Choroid plexus epithelial cell (primary cell): ENCODE data around the gene MINDY4.

Experiments used
- DNase-seq: peaks from one replicate; pipeline ENCODE4 v3.0.0-alpha.2; 2010; ENCODE audit warnings: low read depth
- H3K4me3 ChIP-seq: 2 replicates; pipeline ENCODE4 v1.5.1; 2011; ENCODE audit warnings: low read depth, mild to moderate bottlenecking, control low read depth, low read length, moderate library complexity
- TF ChIP-seq, protein P1 (sequence below): conservative IDR thresholded peaks from 2 replicates; pipeline ENCODE4 v1.5.1; 2011; ENCODE audit warnings: low read depth, mild to moderate bottlenecking, control low read depth, inconsistent platforms, low read length, moderate library complexity

Gene MINDY4

DNA sequence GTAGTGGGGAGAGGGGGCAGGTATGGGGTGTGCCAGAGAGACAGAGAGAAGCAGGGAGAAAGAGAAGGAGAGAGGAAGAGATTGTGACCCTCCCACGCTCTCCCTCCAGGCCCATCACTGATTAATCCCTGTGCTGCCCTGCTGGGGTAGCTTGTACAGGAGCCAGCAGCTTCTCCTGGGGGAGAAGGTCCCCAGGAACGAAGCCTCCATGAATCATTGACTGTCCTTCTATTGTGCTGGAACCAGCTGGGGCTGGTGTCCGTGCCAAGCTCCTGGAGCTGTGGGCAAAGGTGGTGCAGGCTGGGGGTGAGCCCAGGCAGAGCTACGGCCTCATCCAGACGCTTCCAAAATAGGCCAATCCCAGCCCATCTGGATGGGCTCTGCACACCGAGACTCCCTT is 161.3 kb downstream of the MINDY4 start:
- TF ChIP-seq, protein P1, sequence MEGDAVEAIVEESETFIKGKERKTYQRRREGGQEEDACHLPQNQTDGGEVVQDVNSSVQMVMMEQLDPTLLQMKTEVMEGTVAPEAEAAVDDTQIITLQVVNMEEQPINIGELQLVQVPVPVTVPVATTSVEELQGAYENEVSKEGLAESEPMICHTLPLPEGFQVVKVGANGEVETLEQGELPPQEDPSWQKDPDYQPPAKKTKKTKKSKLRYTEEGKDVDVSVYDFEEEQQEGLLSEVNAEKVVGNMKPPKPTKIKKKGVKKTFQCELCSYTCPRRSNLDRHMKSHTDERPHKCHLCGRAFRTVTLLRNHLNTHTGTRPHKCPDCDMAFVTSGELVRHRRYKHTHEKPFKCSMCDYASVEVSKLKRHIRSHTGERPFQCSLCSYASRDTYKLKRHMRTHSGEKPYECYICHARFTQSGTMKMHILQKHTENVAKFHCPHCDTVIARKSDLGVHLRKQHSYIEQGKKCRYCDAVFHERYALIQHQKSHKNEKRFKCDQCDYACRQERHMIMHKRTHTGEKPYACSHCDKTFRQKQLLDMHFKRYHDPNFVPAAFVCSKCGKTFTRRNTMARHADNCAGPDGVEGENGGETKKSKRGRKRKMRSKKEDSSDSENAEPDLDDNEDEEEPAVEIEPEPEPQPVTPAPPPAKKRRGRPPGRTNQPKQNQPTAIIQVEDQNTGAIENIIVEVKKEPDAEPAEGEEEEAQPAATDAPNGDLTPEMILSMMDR = no peak
- no peak overlapping the region for H3K4me3 ChIP-seq
- no peak for DNase-seq

DNA sequence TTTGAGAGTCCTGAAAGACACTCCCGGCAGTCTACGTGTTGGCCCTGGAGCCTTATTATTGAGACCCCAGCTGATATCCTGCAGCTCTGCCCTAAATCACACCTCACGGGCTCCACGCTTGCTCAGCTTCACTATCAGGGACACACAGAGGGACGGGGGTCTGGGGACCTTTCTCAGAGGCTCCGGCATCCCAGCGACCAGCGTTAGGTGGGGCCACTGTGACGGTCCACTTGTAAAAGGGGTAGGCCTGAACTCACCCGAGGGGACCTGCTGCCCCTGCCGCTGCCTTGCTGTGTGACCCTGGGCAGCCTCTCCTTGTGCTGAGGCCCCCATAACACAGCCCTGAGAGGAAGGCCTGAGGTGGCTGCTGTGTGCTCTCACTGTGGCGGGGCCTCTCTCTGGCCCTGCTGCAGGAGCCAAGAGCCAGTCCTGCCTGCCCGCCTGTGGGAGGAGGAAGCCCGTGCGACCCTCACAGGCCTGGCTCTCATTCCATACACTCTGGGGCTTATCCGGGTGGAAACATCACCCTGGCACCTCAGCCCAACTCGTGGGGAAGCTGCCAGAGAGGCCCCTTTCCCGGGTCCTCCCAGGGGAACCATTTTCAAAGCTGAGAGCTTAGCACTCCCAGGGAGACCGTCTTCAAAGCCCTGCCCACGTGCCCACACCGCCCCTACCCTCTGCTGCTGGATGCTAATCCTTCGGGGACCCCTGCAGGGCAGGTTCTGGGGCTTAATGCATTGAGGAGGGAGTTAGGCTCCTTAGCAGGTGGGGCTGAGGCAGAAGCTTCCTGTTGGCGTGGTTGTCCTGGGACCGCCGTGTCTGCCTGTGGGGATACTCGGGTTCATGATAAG is 162.1 kb downstream of the MINDY4 start:
- TF ChIP-seq, protein P1 = no peak
- no peak overlapping the region for H3K4me3 ChIP-seq
- no peak for DNase-seq

DNA sequence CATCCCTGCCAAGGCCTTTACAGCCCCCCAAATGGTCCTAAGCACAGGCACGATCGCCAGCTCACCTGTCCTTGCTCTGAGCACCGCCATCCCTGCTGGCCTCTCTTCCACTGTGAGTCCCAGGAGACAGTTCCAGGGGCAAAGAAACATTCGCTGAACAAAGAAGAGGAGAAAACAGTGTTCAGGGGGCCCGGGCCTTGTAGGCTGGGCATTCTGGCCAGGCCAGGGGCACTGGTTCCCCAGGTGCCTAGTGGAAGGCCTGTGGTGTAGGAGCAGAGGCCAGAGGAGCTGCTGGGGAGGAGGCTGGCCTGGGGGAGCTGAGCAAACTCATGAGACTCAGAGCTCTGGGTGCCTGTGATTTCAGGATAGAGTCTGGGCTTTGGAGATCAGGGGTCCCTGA is 163.0 kb downstream of the MINDY4 start:
- no peak for DNase-seq
- TF ChIP-seq, protein P1 = no peak
- H3K4me3 ChIP-seq = no peak overlapping the region

DNA sequence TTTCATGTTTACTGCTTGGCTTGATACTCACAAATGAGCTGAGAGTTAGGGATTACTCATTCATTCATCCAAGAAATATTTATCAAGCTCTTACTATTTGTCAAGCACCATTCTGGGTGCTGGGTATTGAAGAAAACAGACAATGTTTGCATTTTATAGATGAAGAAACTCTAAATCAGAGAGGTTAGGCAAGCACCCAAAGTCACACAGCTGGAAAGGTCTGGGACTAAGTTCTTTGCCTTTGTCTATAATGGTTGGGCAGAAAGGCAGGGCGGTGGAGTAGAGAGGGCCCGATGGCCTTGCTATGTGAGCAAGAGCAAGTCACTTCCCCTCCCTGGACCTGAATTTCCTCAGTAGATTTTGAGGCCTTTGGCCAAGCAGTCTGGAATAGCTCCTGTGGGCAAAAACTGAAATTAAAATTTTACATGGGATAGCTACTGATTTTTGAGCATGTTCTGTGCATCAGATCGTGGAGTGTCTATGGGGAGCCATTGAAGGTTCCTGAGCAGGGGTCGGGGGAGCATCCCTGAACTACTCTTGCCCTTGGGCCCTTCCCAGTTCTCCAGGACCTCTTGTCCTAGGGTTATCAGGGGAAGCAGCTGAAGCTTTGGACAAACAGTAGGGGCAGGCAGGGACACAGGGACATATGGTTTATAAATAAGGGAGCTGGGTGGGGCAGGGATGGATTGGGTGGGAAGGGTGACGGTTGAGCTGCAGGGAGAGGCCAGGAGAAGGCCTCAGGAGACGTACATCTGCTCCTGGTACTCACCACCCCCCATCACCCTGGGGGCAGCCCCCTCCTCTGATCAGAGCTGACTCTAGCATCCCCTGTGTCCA is 163.7 kb downstream of the MINDY4 start:
- TF ChIP-seq, protein P1 = no peak
- DNase-seq = no peak
- H3K4me3 ChIP-seq = no peak overlapping the region

DNA sequence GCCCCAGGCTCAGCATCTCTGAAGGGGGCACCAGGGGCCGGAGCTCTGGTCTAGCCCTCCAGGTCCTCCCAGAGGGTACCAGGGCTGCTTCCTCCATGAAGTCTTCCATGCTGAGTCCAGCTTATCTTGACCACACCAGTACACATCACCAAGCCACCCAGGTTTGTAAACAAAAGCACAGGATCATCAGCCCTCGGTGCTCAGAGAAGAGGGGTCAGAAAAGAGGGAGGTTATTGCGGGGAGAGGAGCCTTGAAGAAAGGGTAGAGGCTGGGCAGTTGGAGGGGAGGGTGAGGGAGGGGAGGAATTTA is 164.3 kb downstream of the MINDY4 start:
- no peak for DNase-seq
- no peak overlapping the region for H3K4me3 ChIP-seq
- TF ChIP-seq, protein P1 = no peak

DNA sequence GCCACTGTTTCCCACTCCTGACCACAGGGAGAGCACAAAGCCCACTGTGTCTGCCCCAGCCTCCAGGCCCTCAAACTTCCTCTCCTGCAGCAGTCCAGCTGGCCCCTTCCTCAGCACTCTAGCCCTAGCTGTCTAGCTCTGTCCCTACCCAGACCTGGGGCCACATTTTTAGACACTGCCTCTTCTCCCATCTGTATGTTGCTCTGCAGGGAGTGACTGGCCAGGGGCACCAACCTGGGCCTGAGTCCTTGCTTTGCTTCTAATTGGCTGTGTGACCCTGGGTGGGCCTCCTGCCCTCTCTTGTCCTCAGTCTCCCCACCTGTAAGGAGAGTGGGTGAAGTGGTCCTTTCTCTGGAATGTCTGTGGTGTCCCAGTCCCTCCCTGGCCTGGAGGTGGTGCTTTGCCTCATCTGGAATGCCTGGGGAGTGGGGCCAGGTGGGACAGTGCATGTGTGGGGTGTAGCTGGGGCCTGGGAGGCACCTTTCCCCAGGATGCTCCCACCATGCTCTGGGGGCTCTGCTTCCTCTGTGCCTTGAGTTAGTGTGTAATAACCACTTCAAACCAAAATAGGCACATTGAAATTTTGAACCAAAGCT is 165.5 kb downstream of the MINDY4 start:
- no peak overlapping the region for H3K4me3 ChIP-seq
- DNase-seq = no peak
- TF ChIP-seq, protein P1 = no peak
